ENCODE data around the gene GASK1B. TPM values are rescaled to one million over a fixed set of nuclear protein-coding genes. Genes with fewer than 3 reads are reported as not detected.

GASK1B gene
- total and polyA plus RNA-seq, 2 of the 4 experiments (the other 2 are of a cell fraction): 4.1 to 5.4 TPM

DNA sequence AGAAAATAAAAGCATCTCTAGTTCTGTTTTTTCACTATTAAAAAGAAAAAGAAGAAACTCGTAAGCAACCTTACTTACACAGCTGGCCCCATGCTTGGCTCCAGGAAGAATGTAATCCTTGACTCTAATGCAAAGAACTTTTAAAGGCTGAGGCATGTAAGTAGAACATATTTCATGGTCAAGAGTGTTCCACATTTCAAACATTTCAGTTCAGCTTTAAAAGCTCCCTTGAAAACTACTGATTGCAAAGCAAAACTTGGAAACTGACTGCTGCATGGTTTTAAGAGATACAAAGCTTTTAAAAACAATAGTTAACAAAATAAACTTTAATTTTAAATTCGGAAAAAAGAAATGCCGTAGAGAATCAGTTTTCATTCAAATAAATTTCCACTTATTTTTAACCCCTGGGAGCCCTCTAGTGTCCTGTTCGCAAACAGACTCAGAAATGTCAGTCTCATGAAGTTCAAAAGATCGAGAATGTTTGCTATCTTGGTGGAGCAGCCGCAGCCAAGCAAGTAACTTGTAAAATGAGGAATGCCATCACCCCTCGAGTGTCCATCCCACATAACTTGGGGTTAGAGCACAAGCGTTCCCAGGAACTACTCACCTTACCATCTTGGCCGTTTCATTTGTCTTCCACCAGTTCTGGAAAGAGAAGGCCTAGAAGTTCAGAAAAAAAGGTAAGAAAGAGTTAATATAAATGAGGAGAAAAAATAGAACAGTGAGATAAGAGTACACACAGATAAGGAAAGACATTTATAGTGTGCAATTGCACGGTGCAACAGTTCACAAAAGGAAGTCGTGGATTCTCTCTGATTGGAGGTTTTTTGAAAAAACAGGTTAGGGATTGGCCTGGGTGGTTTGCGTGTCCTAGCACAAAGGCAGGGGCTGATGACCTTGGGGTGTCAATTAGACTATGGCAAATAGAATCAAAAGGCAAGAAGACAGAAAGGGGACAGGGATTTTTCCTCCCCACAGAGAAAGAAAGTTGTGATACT is at the start of gene GASK1B (continued):
- TF ChIP-seq, protein P1, sequence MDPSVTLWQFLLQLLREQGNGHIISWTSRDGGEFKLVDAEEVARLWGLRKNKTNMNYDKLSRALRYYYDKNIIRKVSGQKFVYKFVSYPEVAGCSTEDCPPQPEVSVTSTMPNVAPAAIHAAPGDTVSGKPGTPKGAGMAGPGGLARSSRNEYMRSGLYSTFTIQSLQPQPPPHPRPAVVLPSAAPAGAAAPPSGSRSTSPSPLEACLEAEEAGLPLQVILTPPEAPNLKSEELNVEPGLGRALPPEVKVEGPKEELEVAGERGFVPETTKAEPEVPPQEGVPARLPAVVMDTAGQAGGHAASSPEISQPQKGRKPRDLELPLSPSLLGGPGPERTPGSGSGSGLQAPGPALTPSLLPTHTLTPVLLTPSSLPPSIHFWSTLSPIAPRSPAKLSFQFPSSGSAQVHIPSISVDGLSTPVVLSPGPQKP (IDR thresholded peaks at IDR 0.05; ENCODE audit: borderline replicate concordance, low read depth, low read length): no peak

DNA sequence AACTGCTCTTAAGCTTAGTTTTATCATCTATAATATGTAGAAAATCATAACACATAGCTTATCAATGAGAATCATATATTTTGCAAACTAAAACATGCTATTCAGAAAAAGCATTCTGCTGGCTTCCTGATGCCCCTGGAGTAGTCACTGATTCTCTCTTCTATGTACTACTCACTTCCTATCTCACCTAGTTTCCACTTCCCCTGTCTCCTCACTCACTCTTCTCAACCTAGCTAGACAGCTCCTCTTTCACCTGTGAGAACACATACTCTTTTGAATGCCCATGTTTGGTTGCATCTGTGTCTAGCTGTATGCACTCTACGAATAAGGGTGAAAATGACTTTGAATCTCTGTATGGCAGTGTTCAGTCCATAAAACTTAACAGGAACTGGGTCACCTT is 46.8 kb upstream of the GASK1B start:
- Histone ChIP-seq H3K14ac (replicated peaks; ENCODE audit: low read depth, low read length) (no peak overlapping the region), H3K4me2 (ENCODE audit: low read depth, low read length) (no peak overlapping the region), H3K9me1 (ENCODE audit: insufficient read depth, low read length) (no peaks in the 10 kb centered on the region), H2BK120ac (ENCODE audit: low read depth, low read length) (no peak overlapping the region), H3K79me1 (ENCODE audit: low read depth in 1 of 2, low read length in 2 of 2) (no peaks in the 10 kb centered on the region), H3K4ac (ENCODE audit: low read depth, low read length) (no peak overlapping the region), H2AK9ac (replicated peaks; ENCODE audit: low read depth, low read length, poor library complexity) (no peak overlapping the region), H3K23ac (ENCODE audit: low read depth, low read length) (no peak overlapping the region), H2BK15ac (ENCODE audit: low read depth, low read length) (no peak overlapping the region), H3K56ac (ENCODE audit: extremely low read depth, insufficient read depth, low read length) (no peak overlapping the region), H2BK20ac (ENCODE audit: low read depth, low read length) (no peak overlapping the region), H3K27ac (ENCODE audit: insufficient read depth, low read length) (no peak overlapping the region), H3K4me3 (ENCODE audit: insufficient read depth, low read depth, low read length) (no peak overlapping the region), H3K9ac (ENCODE audit: low read depth, low read length) (no peak overlapping the region), H3K18ac (ENCODE audit: low read depth, low read length) (no peak overlapping the region), H2BK5ac (ENCODE audit: low read depth, low read length, poor library complexity, severe bottlenecking) (no peak overlapping the region), H3K4me1 (ENCODE audit: control insufficient read depth, insufficient read depth, low read length) (no peaks in the 10 kb centered on the region), H4K8ac (ENCODE audit: low read depth in 2 of 2, low read length in 2 of 2) (no peak overlapping the region), H4K20me1 (ENCODE audit: insufficient read depth, low read length) (no peaks in the 10 kb centered on the region), H4K5ac (ENCODE audit: low read depth, low read length) (no peak overlapping the region), H4K91ac (ENCODE audit: insufficient read depth, low read depth, low read length) (no peak overlapping the region), H3K36me3 (ENCODE audit: control insufficient read depth, insufficient read depth, low read length) (no peaks in the 10 kb centered on the region), H3K9me3 (ENCODE audit: control insufficient read depth, insufficient read depth, low read length) (no peaks in the 10 kb centered on the region), H2AK5ac (ENCODE audit: low read depth, low read length) (no peak overlapping the region), H2AFZ (replicated peaks; ENCODE audit: low read length, poor library complexity) (no peak overlapping the region), H3K27me3 (ENCODE audit: control insufficient read depth, insufficient read depth, low read length) (peaks cover 1% of the 10 kb centered on the region; the same call in 1 of the 2 replicates)
- WGBS, 2 experiments (ENCODE audit: extremely low coverage in 2 of 2, insufficient read length in 1 of 2): no CpG with 5 or more reads among the region's 1 CpG
- no peak for DNase-seq
- ChIA-PET CTCF (no interaction called here), POLR2A (ENCODE audit: unreplicated experiment) (no interaction called here)
- no TSS peak for BruUV-seq (replicated peaks)
- dilution Hi-C loops (cut with HindIII; ENCODE audit: low sequenced_read_pairs, unreplicated experiment): no loop called here
- in situ Hi-C loops (cut with MboI; ENCODE audit: low sequenced_read_pairs): no loop called here
- ATAC-seq (ENCODE audit: low read depth): no peak
- no peak for TF ChIP-seq RAD21 (IDR thresholded peaks at IDR 0.05; ENCODE audit: low read length)
- TF ChIP-seq POLR2A (IDR thresholded peaks at IDR 0.05; ENCODE audit: low read depth, low read length): no peak
- TF ChIP-seq NFE2L2 (IDR thresholded peaks at IDR 0.05; ENCODE audit: low read depth, low read length): no peak
- TF ChIP-seq USF2 (IDR thresholded peaks at IDR 0.05; ENCODE audit: low read depth, low read length): no peak
- no peak for TF ChIP-seq RCOR1 (IDR thresholded peaks at IDR 0.05; ENCODE audit: insufficient replicate concordance, low read length)
- TF ChIP-seq RFX5 (IDR thresholded peaks at IDR 0.05; ENCODE audit: low read depth, low read length): no peak
- TF ChIP-seq MAZ (IDR thresholded peaks at IDR 0.05; ENCODE audit: borderline replicate concordance, low read depth, low read length): no peak
- TF ChIP-seq, protein P1 (IDR thresholded peaks at IDR 0.05; ENCODE audit: borderline replicate concordance, low read depth, low read length): no peak
- intact Hi-C loops (cut with micrococcal nuclease): no loop called here
